ENCODE results near the gene INS.
A peak's percentile ranks its signal among the peaks of the same experiment; 100 is the strongest.

INS gene

GRCh38 chr11:2142762-2143202 lies 18.2 kb downstream of the INS start:
- TF ChIP-seq CTCF (IDR thresholded peaks at IDR 0.05; ENCODE audit: low read length, missing control alignments), result no peak
- peak; percentile 50 for DNase-seq (ENCODE audit: low read depth)
- no peak overlapping the region for H3K4me3 ChIP-seq (replicated peaks; ENCODE audit: low read depth, low read length)

- DNase-seq (ENCODE audit: low read depth), result peak; percentile 56
- H3K4me3 ChIP-seq (replicated peaks; ENCODE audit: low read depth, low read length), result no peak overlapping the region
- no peak for TF ChIP-seq CTCF (IDR thresholded peaks at IDR 0.05; ENCODE audit: low read length, missing control alignments)
Measured at GRCh38 chr11:2142300-2142759, 18.7 kb downstream of the INS start.

GRCh38 chr11:2140411-2141400 lies 20.3 kb downstream of the INS start:
- no peak for DNase-seq (ENCODE audit: low read depth)
- no peak for TF ChIP-seq CTCF (IDR thresholded peaks at IDR 0.05; ENCODE audit: low read length, missing control alignments)
- no peak overlapping the region for H3K4me3 ChIP-seq (replicated peaks; ENCODE audit: low read depth, low read length)

GRCh38 chr11:2139621-2140337 lies 21.2 kb downstream of the INS start:
- no peak overlapping the region for H3K4me3 ChIP-seq (replicated peaks; ENCODE audit: low read depth, low read length)
- no peak for DNase-seq (ENCODE audit: low read depth)
- no peak for TF ChIP-seq CTCF (IDR thresholded peaks at IDR 0.05; ENCODE audit: low read length, missing control alignments)

- H3K4me3 ChIP-seq (replicated peaks; ENCODE audit: low read depth, low read length), result no peak within 1 kb of the TSS
- no peak for TF ChIP-seq CTCF (IDR thresholded peaks at IDR 0.05; ENCODE audit: low read length, missing control alignments)
- no peak for DNase-seq (ENCODE audit: low read depth)
Measured at GRCh38 chr11:2139123-2139521, 21.9 kb downstream of the INS start, which contains the start of gene IGF2. Gene IGF2, minus strand, starts transcription at chr11:2139389. Its CDS starts 3,866 bp downstream, at chr11:2135523.

GRCh38 chr11:2138431-2139122 lies 22.4 kb downstream of the INS start:
- DNase-seq (ENCODE audit: low read depth), result no peak
- no peak for TF ChIP-seq CTCF (IDR thresholded peaks at IDR 0.05; ENCODE audit: low read length, missing control alignments)
- H3K4me3 ChIP-seq (replicated peaks; ENCODE audit: low read depth, low read length), result no peak overlapping the region

All from fibroblast of pulmonary artery (primary cell).